LNCAP (cell line): ENCODE measurements around the gene SOX1.

Experiments used
- CTCF ChIP-seq: fragments of 450-650 bp; IDR thresholded peaks from 2 replicates; pipeline ENCODE4 v1.5.1; 2017; ENCODE audit warnings: mild to moderate bottlenecking

The SOX1 gene

GRCh38 chr13:112074139-112074865 is 7.4 kb downstream of the SOX1 start:
- TF ChIP-seq CTCF: no peak

GRCh38 chr13:112077729-112078128 is 10.8 kb downstream of the SOX1 start:
- TF ChIP-seq CTCF: no peak

GRCh38 chr13:112078216-112078615 is 11.3 kb downstream of the SOX1 start:
- TF ChIP-seq CTCF: no peak

- TF ChIP-seq CTCF: no peak
These were observed 12.1 kb downstream of the SOX1 start for GRCh38 chr13:112078879-112079531.

- TF ChIP-seq CTCF: no peak
These were observed 12.7 kb downstream of the SOX1 start for GRCh38 chr13:112079696-112080095.

- no peak for TF ChIP-seq CTCF
These were observed 17.0 kb downstream of the SOX1 start for GRCh38 chr13:112083971-112084370.

GRCh38 chr13:112092453-112092852 is 25.5 kb downstream of the SOX1 start:
- TF ChIP-seq CTCF: no peak
